Right lobe of liver (tissue), 4 donors: ENCODE measurements around the gene BBS1.

ENCODE experiments used
- POLR2A ChIP-seq: fragments of 450-650 bp; IDR thresholded peaks from one replicate; pipeline ENCODE4 v1.6.1; 2017; ENCODE audit warnings: antibody characterized with exemption, mild to moderate bottlenecking
- TF ChIP-seq, protein P1 (sequence below), 4 donors: fragments of 200-600 bp in 3 of 4; fragments of 450-650 bp in 1 of 4; IDR thresholded peaks; one replicate each; pipeline versions ENCODE4 v1.5.1 to v1.8.0; 2016 to 2022; ENCODE audit warnings: antibody characterized with exemption in 4 of 4, mild to moderate bottlenecking in 2 of 4
- donor health status: DM: no; HTN: no; CAD: no.
- donor health status: DM: no; HTN: no; CAD: no.
- donor health status: DM: no; HTN: yes; CAD: no.

DNA sequence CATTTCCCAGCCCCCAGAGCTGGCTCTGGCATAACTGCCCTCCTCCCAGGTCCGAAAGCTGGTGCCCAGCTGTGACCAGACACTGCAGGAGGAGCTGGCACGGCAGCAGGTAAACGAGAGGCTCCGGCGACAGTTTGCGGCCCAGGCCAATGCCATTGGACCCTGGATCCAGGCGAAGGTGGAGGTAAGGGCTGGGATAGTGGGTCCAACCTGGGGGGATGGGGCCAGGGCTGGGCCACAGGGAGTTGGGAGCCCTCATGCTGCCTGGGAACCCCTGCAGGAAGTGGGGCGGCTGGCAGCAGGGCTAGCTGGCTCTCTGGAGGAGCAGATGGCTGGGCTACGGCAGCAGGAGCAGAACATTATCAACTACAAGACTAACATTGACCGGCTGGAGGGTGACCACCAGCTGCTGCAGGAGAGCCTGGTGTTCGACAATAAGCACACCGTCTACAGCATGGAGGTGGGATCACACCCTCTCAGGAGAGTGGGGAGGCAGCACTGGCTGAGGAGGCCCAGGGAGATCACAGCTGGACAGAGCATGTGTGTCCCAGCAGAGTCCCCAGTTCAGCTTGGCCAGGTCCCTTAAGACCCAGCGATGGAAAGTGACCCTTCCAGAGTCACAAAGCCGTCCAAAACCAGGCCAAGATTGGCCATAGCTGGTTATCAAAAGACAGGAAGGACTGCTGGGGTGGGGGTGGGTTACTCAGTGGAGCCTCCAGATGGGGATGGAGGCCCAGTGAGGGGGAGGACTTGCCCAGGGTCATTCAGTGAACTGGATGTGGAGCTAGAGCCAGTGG is 50.9 kb downstream of the BBS1 start:
- TF ChIP-seq, protein P1, sequence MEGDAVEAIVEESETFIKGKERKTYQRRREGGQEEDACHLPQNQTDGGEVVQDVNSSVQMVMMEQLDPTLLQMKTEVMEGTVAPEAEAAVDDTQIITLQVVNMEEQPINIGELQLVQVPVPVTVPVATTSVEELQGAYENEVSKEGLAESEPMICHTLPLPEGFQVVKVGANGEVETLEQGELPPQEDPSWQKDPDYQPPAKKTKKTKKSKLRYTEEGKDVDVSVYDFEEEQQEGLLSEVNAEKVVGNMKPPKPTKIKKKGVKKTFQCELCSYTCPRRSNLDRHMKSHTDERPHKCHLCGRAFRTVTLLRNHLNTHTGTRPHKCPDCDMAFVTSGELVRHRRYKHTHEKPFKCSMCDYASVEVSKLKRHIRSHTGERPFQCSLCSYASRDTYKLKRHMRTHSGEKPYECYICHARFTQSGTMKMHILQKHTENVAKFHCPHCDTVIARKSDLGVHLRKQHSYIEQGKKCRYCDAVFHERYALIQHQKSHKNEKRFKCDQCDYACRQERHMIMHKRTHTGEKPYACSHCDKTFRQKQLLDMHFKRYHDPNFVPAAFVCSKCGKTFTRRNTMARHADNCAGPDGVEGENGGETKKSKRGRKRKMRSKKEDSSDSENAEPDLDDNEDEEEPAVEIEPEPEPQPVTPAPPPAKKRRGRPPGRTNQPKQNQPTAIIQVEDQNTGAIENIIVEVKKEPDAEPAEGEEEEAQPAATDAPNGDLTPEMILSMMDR (IDR thresholded peaks at IDR 0.05), result no peak
- no peak for TF ChIP-seq POLR2A
